NCI-H128 (cell line): Measurements from ENCODE around the gene RFLNA.

Source experiments
- DNase-seq: peaks from one replicate; lab custom pipeline; 2025; ENCODE audit not compliant: unreplicated experiment; lab: John Stamatoyannopoulos, UW

RFLNA gene

GRCh38 chr12:124302807-124303578 is 8.1 kb downstream of the RFLNA start:
- no peak for DNase-seq

GRCh38 chr12:124303579-124304313 is 8.9 kb downstream of the RFLNA start:
- no peak for DNase-seq

- no peak for DNase-seq
Observed at GRCh38 chr12:124304314-124304790, 9.5 kb downstream of the RFLNA start.

GRCh38 chr12:124305136-124305535 is 10.2 kb downstream of the RFLNA start:
- no peak for DNase-seq

GRCh38 chr12:124305776-124306685 is 11.1 kb downstream of the RFLNA start:
- no peak for DNase-seq

GRCh38 chr12:124306686-124307555 is 12.0 kb downstream of the RFLNA start:
- DNase-seq, result no peak

- DNase-seq, result no peak
Observed at GRCh38 chr12:124307556-124307825, 12.6 kb downstream of the RFLNA start.

- DNase-seq, result no peak
Observed at GRCh38 chr12:124308741-124309140, 13.8 kb downstream of the RFLNA start.

- DNase-seq, result no peak
Observed at GRCh38 chr12:124309231-124309630, 14.3 kb downstream of the RFLNA start.

GRCh38 chr12:124309744-124310143 is 14.9 kb downstream of the RFLNA start:
- no peak for DNase-seq

- DNase-seq, result no peak
Observed at GRCh38 chr12:124310178-124310577, 15.3 kb downstream of the RFLNA start.

- DNase-seq, result no peak
Observed at GRCh38 chr12:124310785-124311184, 15.9 kb downstream of the RFLNA start.

GRCh38 chr12:124311292-124312109 is 16.6 kb downstream of the RFLNA start:
- DNase-seq, result no peak

GRCh38 chr12:124312601-124313000 is 17.7 kb downstream of the RFLNA start:
- no peak for DNase-seq

- DNase-seq, result no peak
Observed at GRCh38 chr12:124314207-124314606, 19.3 kb downstream of the RFLNA start.

- DNase-seq, result no peak
Observed at GRCh38 chr12:124314766-124315165, 19.9 kb downstream of the RFLNA start.

- no peak for DNase-seq
Observed at GRCh38 chr12:124315372-124316044, 20.6 kb downstream of the RFLNA start.

GRCh38 chr12:124316257-124316900 is 21.5 kb downstream of the RFLNA start:
- no peak for DNase-seq

- no peak for DNase-seq
Observed at GRCh38 chr12:124317400-124317799, 22.5 kb downstream of the RFLNA start.
